Stimulated activated naive CD8-positive, alpha-beta T cell treated with anti-CD3 and anti-CD28 coated beads, Interleukin-15, amount 100 ng/mL, for 72 hours (primary cell): ENCODE results near the gene SMIM15.
A peak's percentile ranks its signal among the peaks of the same experiment; 100 is the strongest.
"Not testable (repeated sequence)": the region's sequence is repeated elsewhere in the genome, so short reads cannot be mapped to it uniquely, and the experiment has no call there.

ENCODE experiments used
- ATAC-seq: fragments of 150-1000 bp; cut with Tn5 transposase; 2 replicates; pipeline ENCODE4 v1.10.0; 2021; ENCODE audit warnings: mild to moderate bottlenecking, moderate library complexity
- DNase-seq, 2 donors: peaks; one replicate each; pipeline ENCODE4 v3.0.0; 2021 to 2022
- H3K27ac Mint-ChIP-seq, 2 donors: one replicate each; pipeline ENCODE4 v1.8.0; 2022; ENCODE audit warnings: mild to moderate bottlenecking in 2 of 2, mixed read lengths in 2 of 2, moderate library complexity in 2 of 2
- H3K27me3 Mint-ChIP-seq: one replicate; pipeline ENCODE4 v1.8.0; 2022; ENCODE audit warnings: mixed read lengths
- H3K4me1 Mint-ChIP-seq: one replicate; pipeline ENCODE4 v1.8.0; 2022; ENCODE audit warnings: mild to moderate bottlenecking, mixed read lengths
- H3K4me3 Mint-ChIP-seq, 2 donors: one replicate each; pipeline ENCODE4 v1.8.0; 2022; ENCODE audit warnings: mild to moderate bottlenecking in 2 of 2, mixed read lengths in 2 of 2, moderate library complexity in 1 of 2
- H3K9me3 Mint-ChIP-seq, 2 donors: one replicate each; pipeline ENCODE4 v1.8.0; 2022; ENCODE audit warnings: mixed read lengths in 2 of 2

The SMIM15 gene, protein sequence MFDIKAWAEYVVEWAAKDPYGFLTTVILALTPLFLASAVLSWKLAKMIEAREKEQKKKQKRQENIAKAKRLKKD

DNA sequence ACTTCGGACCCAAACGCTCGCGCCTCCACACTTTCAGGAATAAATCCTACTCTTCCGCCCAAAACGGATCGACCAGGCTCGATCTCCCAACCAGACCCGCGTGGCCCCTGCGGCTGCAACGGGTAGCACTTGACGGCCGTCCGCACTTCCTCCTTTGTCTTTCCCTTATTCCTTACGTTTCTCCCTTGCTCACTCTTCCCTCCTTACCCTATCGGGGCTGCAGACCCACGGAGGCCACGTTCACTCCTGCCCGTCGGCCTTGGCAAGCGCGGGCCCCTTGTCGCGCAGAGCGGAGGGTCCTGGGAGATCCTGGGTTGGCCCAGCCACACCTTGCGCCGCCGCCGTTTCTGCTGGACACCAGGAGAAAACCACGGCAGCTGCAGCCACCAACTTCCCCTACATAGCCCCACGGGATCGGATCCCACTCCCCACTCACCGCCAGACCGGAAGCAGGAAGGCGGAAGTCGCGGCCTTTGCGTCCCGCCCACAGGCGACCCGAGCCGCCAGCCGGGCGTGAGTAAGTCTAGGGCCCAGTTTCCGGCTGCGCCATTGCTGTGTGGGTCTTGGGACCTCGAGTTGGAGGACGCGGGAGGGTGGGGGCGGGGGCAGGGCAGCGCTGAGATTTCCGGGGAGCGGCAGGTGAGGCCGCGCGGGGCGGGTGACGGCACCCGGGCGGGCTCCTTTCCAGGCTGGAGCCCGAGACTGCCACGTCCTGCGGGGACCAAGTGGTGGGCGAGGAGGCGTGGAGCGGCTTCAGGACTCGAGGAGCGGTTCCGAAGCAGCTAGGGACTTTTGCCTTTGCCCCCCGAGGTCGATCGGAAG, at the start of gene SMIM15:
Gene SMIM15 (minus strand): TSS at position 459 of the 822 bp plus-strand sequence. CDS start 2,297 bp downstream, outside the sequence.
- Mint-ChIP-seq H3K4me1 (peaks cover 26% of the 10 kb centered on the region), H3K4me3 (peak within 1 kb of the TSS; percentile 88 to 94), H3K27me3 (no peaks in the 10 kb centered on the region), H3K27ac (peak within 1 kb of the TSS; percentile 99 to 100), H3K9me3 (no peaks in the 10 kb centered on the region)
- DNase-seq (peak; percentile 76 to 88), ATAC-seq (peak; percentile 98)

DNA sequence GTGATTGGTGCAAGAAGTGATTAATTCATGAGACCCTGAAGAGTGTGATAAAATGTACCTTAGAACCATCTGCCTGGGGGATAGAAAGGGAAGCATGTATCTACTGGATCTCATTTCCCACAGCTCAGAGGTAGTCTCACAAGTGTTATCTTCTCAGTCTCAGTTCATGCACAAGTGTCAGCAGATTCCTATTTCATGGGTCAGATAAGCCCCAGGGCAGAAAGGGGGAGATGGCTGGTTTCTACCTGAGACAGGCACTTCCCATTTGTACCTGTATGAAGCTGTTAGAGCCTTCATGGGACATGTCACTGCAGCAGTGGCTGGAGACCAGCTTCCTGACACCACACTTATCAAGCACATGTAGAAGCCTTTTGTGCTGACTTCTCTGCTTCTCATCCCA, 45.6 kb upstream of the SMIM15 start:
- no peak overlapping the region for H3K27ac Mint-ChIP-seq
- peaks cover 9% of the 10 kb centered on the region for H3K4me1 Mint-ChIP-seq
- peaks cover 43% of the 10 kb centered on the region for H3K27me3 Mint-ChIP-seq
- no peak for ATAC-seq
- H3K9me3 Mint-ChIP-seq, result peaks cover 32 to 51% of the 10 kb centered on the region in 2 donors
- DNase-seq, result no peak
- H3K4me3 Mint-ChIP-seq, result no peak overlapping the region

DNA sequence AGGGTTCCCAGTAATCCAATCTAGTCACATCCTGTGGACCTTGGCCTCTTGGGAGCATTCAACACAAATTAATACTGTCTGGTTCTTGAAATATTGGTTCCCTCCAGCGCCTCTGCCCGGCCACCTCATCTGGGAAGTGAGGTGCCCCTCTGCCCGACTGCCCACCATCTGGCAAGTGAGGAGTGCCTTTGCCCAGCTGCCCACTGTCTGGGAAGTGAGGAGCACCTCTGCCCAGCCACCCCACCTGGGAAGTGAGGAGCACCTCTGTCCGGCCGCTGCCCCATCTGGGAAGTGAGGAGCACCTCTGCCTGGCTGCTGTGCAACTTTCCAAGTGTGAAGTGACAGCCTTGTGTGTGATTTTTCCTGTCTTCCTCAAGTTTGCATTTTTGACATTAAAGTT, 42.7 kb upstream of the SMIM15 start:
- H3K4me3 Mint-ChIP-seq, result no peak overlapping the region
- ATAC-seq (no peak), DNase-seq (no peak)
- H3K9me3 Mint-ChIP-seq, result peaks cover 33 to 53% of the 10 kb centered on the region in 2 donors
- peaks cover 38% of the 10 kb centered on the region for H3K27me3 Mint-ChIP-seq
- H3K27ac Mint-ChIP-seq, result no peak overlapping the region
- peaks cover 12% of the 10 kb centered on the region for H3K4me1 Mint-ChIP-seq

- peak; percentile 97 for ATAC-seq
- H3K27me3 Mint-ChIP-seq, result peaks cover 49% of the 10 kb centered on the region
- no peak overlapping the region for H3K4me3 Mint-ChIP-seq
- peaks cover 52 to 64% of the 10 kb centered on the region in 2 donors for H3K9me3 Mint-ChIP-seq
- H3K27ac Mint-ChIP-seq, result peak overlapping the region in 1 of 2 donors; percentile 84
- peaks cover 12% of the 10 kb centered on the region for H3K4me1 Mint-ChIP-seq
- DNase-seq, result peak; percentile 10 to 32
Measured at GRCh38 chr5:61202213-61202612, 39.9 kb upstream of the SMIM15 start.

DNA sequence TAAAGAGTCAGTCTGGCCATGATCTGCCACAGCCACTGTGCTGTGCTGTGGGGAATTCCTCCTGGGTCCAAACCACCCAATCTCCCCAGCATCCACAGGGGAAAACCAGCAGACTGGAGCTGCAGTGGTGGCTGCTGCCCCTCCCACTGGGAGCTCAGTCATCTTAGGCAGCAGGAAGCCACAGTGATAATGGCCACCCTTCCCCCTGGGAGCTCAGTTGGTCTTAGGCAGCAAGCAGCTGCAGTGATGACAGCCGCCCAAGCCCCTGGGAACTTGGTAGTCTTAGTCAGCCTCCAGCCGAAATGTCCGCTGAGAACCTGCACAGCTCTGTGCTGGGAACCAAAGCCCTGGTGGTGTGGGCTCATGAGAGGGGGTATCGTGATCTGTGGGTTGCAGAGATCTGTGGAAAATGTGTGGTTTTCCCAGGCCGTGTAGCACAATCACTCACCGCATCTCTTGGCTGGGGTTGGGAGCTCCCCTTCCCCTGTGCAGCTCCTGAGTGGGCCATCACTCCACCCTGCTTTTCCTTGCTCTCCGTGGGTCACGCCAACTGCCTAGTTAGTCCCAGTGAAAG, 38.4 kb upstream of the SMIM15 start:
- Mint-ChIP-seq H3K4me3 (no peak overlapping the region), H3K4me1 (peaks cover 12% of the 10 kb centered on the region), H3K27ac (no peak overlapping the region), H3K9me3 (peaks cover 45 to 49% of the 10 kb centered on the region in 2 donors), H3K27me3 (peaks cover 56% of the 10 kb centered on the region)
- ATAC-seq (no peak), DNase-seq (peak in 1 of 2 donors; percentile 14)

DNA sequence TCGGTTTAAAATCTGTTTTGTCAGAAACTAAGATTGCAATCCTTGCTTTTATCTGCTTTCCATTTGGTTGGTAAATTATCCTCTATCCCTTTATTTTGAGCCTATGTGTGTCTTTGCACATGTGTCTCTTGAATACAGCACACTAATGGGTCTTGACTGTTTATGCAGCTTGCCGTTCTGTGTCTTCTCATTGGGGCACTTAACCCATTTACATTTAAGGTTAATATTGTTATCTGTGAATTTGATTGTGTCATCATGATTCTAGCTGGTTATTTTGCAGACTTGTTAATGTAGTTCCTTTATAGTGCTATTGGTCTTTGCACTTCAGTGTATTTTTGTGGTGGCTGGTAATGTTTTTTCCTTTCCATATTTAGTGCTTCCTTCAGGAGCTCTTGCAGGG, 36.3 kb upstream of the SMIM15 start:
- ATAC-seq, result no peak
- no peak for DNase-seq
- no peak overlapping the region for H3K27ac Mint-ChIP-seq
- peaks cover 10% of the 10 kb centered on the region for H3K4me1 Mint-ChIP-seq
- H3K9me3 Mint-ChIP-seq, result peaks cover 33 to 35% of the 10 kb centered on the region in 2 donors
- no peak overlapping the region for H3K4me3 Mint-ChIP-seq
- peaks cover 58% of the 10 kb centered on the region for H3K27me3 Mint-ChIP-seq

- not testable (repeated sequence) for H3K27ac Mint-ChIP-seq, DNase-seq, H3K4me1 Mint-ChIP-seq, H3K4me3 Mint-ChIP-seq, ATAC-seq
- H3K9me3 Mint-ChIP-seq, result peaks cover 12 to 13% of the 10 kb centered on the region in 2 donors
- H3K27me3 Mint-ChIP-seq, result peaks cover 34% of the 10 kb centered on the region
Measured at GRCh38 chr5:61187826-61188225, 25.6 kb upstream of the SMIM15 start.

GRCh38 chr5:61187352-61187751, 25.1 kb upstream of the SMIM15 start:
- not testable (repeated sequence) for DNase-seq

GRCh38 chr5:61186634-61187033, 24.4 kb upstream of the SMIM15 start:
- Mint-ChIP-seq H3K27me3 (peaks cover 27% of the 10 kb centered on the region), H3K27ac (no peak overlapping the region), H3K9me3 (peaks cover 12 to 13% of the 10 kb centered on the region in 2 donors), H3K4me3 (no peak overlapping the region), H3K4me1 (peaks cover 5% of the 10 kb centered on the region)
- ATAC-seq (no peak), DNase-seq (no peak)

More at GRCh38 chr5:61187352-61187751, 25.1 kb upstream of the SMIM15 start:
- peak overlapping the region in 1 of 2 donors; percentile 9 for H3K27ac Mint-ChIP-seq
- peaks cover 12 to 13% of the 10 kb centered on the region in 2 donors for H3K9me3 Mint-ChIP-seq
- peaks cover 34% of the 10 kb centered on the region for H3K27me3 Mint-ChIP-seq
- H3K4me1 Mint-ChIP-seq, H3K4me3 Mint-ChIP-seq, ATAC-seq: not testable (repeated sequence)

GRCh38 chr5:61184708-61185107, 22.4 kb upstream of the SMIM15 start:
- Mint-ChIP-seq H3K27ac (no peak overlapping the region), H3K27me3 (peaks cover 16% of the 10 kb centered on the region), H3K4me3 (no peak overlapping the region), H3K9me3 (peaks cover 12 to 13% of the 10 kb centered on the region in 2 donors), H3K4me1 (peaks cover 10% of the 10 kb centered on the region)
- DNase-seq, result no peak
- no peak for ATAC-seq

DNA sequence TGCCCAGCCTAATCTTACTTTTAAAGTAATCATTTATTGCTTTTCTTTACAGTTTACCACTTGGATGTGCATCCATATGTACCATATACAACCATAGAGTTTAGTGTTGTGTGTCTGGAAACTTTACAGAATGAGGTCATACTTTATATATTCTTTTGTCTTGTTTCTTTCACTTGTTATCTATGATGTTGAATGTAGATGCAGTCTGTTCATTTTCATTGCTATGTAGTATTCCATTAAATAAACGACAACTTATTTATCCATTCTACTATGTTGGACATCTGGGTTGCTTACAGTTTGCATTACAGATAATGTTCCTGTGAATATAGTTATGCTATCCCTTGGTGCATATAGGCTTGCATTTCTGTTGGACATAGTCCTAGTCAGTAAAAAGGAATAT, 21.3 kb upstream of the SMIM15 start:
- peaks cover 19% of the 10 kb centered on the region for H3K27me3 Mint-ChIP-seq
- DNase-seq (no peak), ATAC-seq (no peak)
- H3K9me3 Mint-ChIP-seq, result peaks cover 12 to 13% of the 10 kb centered on the region in 2 donors
- H3K27ac Mint-ChIP-seq, result no peak overlapping the region
- no peak overlapping the region for H3K4me3 Mint-ChIP-seq
- H3K4me1 Mint-ChIP-seq, result peaks cover 10% of the 10 kb centered on the region

DNA sequence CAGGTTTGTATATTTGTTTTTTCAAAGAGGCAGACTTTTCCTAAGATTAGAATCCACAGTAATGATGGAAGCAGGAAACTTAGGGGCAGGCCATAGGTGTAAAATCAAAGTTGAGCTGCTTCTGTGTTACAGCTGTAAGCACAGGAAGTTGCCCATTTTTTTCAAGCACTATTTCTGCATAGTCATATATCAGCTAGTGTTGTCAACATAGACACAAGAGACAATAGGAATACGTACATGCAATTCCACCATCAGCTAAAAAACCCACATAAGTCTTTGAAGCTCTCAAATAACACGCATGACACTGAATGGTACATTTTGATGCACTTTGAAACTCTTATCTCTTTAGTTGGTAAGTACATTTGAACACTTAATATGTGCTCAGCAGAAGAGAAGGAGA, 20.2 kb upstream of the SMIM15 start:
- DNase-seq (no peak), ATAC-seq (no peak)
- H3K9me3 Mint-ChIP-seq, result peaks cover 11% of the 10 kb centered on the region in 2 donors
- peaks cover 16% of the 10 kb centered on the region for H3K27me3 Mint-ChIP-seq
- peaks cover 16% of the 10 kb centered on the region for H3K4me1 Mint-ChIP-seq
- no peak overlapping the region for H3K27ac Mint-ChIP-seq
- H3K4me3 Mint-ChIP-seq, result no peak overlapping the region

DNA sequence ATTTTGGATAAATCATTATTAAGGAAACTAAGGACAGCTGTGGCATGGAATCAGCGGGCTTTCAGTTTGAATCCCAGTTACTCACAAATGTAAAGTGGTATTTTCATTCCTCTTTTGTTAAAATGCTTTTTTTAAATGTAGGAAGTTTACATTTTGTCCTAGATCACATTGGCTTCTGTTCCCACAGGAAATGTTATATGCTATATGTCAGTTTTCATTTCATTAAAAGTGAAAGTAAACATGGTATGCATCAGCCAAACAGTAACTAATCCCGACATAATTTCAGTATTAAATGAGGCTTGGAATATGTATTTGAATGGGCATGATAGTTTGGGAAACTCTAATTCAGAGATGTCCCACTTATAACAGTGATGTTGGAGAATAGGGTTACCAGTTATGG, 18.6 kb upstream of the SMIM15 start:
- Mint-ChIP-seq H3K4me3 (no peak overlapping the region), H3K27ac (no peak overlapping the region), H3K4me1 (peaks cover 16% of the 10 kb centered on the region), H3K9me3 (no peaks in the 10 kb centered on the region), H3K27me3 (peaks cover 8% of the 10 kb centered on the region)
- DNase-seq (no peak), ATAC-seq (no peak)

GRCh38 chr5:61178702-61179101, 16.4 kb upstream of the SMIM15 start:
- H3K4me3 Mint-ChIP-seq, result no peak overlapping the region

DNA sequence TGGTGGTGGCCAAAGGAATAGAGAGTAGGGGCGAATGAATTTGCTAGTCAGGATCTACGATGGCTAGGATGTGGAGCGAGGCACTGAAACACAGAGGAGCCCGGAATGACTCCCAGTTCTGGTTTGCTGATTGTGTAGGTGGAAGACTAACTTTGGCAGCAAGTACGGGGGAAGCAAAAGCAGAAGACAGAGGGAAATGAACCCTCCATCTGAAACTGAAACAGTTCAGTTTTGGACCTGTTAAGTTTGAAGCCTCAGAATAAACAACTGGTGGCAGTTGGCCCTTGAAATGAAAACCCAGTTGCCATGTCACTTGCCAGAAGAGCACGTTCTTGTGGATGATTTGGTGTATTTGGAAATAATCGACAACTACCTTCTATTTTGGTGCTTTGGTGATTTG, 15.4 kb upstream of the SMIM15 start:
- Mint-ChIP-seq H3K9me3 (no peaks in the 10 kb centered on the region), H3K27me3 (peaks cover 8% of the 10 kb centered on the region), H3K4me3 (no peak overlapping the region), H3K27ac (no peak overlapping the region), H3K4me1 (peaks cover 16% of the 10 kb centered on the region)
- ATAC-seq (no peak), DNase-seq (no peak)

More at GRCh38 chr5:61178702-61179101, 16.4 kb upstream of the SMIM15 start:
- peaks cover 8% of the 10 kb centered on the region for H3K27me3 Mint-ChIP-seq
- no peak overlapping the region for H3K27ac Mint-ChIP-seq
- DNase-seq (no peak), ATAC-seq (no peak)
- H3K9me3 Mint-ChIP-seq, result no peaks in the 10 kb centered on the region
- peaks cover 16% of the 10 kb centered on the region for H3K4me1 Mint-ChIP-seq

GRCh38 chr5:61177070-61177469, 14.8 kb upstream of the SMIM15 start:
- no peak for ATAC-seq

More at GRCh38 chr5:61177070-61177469, 14.8 kb upstream of the SMIM15 start:
- Mint-ChIP-seq H3K4me3 (no peak overlapping the region), H3K27ac (no peak overlapping the region), H3K27me3 (peaks cover 8% of the 10 kb centered on the region), H3K4me1 (peaks cover 15% of the 10 kb centered on the region), H3K9me3 (no peaks in the 10 kb centered on the region)
- no peak for DNase-seq
